D341Med (cell line): ENCODE measurements around the gene TRIP12.
"Not testable (repeated sequence)": the region's sequence is repeated elsewhere in the genome, so short reads cannot be mapped to it uniquely, and the experiment has no call there.

Source experiments
- DNase-seq: peaks from one replicate; pipeline ENCODE4 v3.0.0; 2012; ENCODE audit warnings: low spot score

Gene TRIP12

GRCh38 chr2:229921892-229922448 lies at the start of gene TRIP12:
Gene TRIP12, minus strand, starts transcription at chr2:229922009. Its CDS starts 41,930 bp downstream, at chr2:229880079.
- DNase-seq = peak; percentile 86

GRCh38 chr2:229971298-229971790 lies 49.5 kb upstream of the TRIP12 start:
- DNase-seq = no peak

- DNase-seq = no peak
Observed at GRCh38 chr2:229970406-229970805, 48.6 kb upstream of the TRIP12 start.

GRCh38 chr2:229969921-229970320 lies 48.1 kb upstream of the TRIP12 start:
- DNase-seq = no peak

GRCh38 chr2:229963596-229963995 lies 41.8 kb upstream of the TRIP12 start:
- not testable (repeated sequence) for DNase-seq

- DNase-seq = no peak
Observed at GRCh38 chr2:229956491-229956890, 34.7 kb upstream of the TRIP12 start.

GRCh38 chr2:229955663-229956062 lies 33.9 kb upstream of the TRIP12 start:
- no peak for DNase-seq

- no peak for DNase-seq
Observed at GRCh38 chr2:229952256-229952835, 30.5 kb upstream of the TRIP12 start.

GRCh38 chr2:229947544-229947943 lies 25.7 kb upstream of the TRIP12 start:
- no peak for DNase-seq

GRCh38 chr2:229945975-229946374 lies 24.2 kb upstream of the TRIP12 start:
- no peak for DNase-seq

- DNase-seq = no peak
Observed at GRCh38 chr2:229943770-229944449, 22.1 kb upstream of the TRIP12 start.

GRCh38 chr2:229943171-229943570 lies 21.4 kb upstream of the TRIP12 start:
- no peak for DNase-seq

- DNase-seq = no peak
Observed at GRCh38 chr2:229942671-229943070, 20.9 kb upstream of the TRIP12 start.

GRCh38 chr2:229937537-229937936 lies 15.7 kb upstream of the TRIP12 start:
- no peak for DNase-seq

- DNase-seq = no peak
Observed at GRCh38 chr2:229931241-229931640, 9.4 kb upstream of the TRIP12 start.

- peak; percentile 38 for DNase-seq
Observed at GRCh38 chr2:229930656-229931055, 8.8 kb upstream of the TRIP12 start.

- no peak for DNase-seq
Observed at GRCh38 chr2:229927817-229928321, 6.1 kb upstream of the TRIP12 start.

GRCh38 chr2:229925201-229925600 lies 3.4 kb upstream of the TRIP12 start:
- DNase-seq = no peak

GRCh38 chr2:229924541-229924940 lies 2.7 kb upstream of the TRIP12 start:
- not testable (repeated sequence) for DNase-seq

GRCh38 chr2:229922449-229923386 lies 909 bp upstream of the TRIP12 start, which contains the start of gene FBXO36:
Gene FBXO36, plus strand, starts transcription at chr2:229922503. Its CDS starts 11 bp downstream, at chr2:229922514.
- peak; percentile 72 for DNase-seq

- DNase-seq = peak; percentile 76
Observed at GRCh38 chr2:229921101-229921891, 513 bp downstream of the TRIP12 start.
